Measurements from ENCODE around the gene MACROD2. TPM values are rescaled to one million over a fixed set of nuclear protein-coding genes. Genes with fewer than 3 reads are reported as not detected.

The MACROD2 gene
- total RNA-seq, 1 experiment from 2014 or later, result 1.6 TPM

- TF ChIP-seq CTCF (conservative IDR thresholded peaks at IDR 0.05), result no peak
- Histone ChIP-seq H2BK120ac (ENCODE audit: low read depth, low read length, poor library complexity, severe bottlenecking) (no peak overlapping the region), H2BK12ac (ENCODE audit: insufficient read length, low read depth, low read length) (no peak overlapping the region), H3K23me2 (ENCODE audit: insufficient read length, low read depth, low read length, poor library complexity, severe bottlenecking) (no peaks in the 10 kb centered on the region), H2AFZ (ENCODE audit: low read length) (no peak overlapping the region), H2BK5ac (ENCODE audit: insufficient read length, low read length) (no peak overlapping the region), H3K4me1 (ENCODE audit: insufficient read depth, low read length) (no peaks in the 10 kb centered on the region), H3K56ac (ENCODE audit: insufficient read length, low read depth, low read length) (no peak overlapping the region), H3K14ac (ENCODE audit: insufficient read depth, low read length) (no peak overlapping the region), H3K79me2 (ENCODE audit: insufficient read depth, low read length) (no peaks in the 10 kb centered on the region), H3K18ac (ENCODE audit: insufficient read length, low read depth, low read length) (no peak overlapping the region), H4K91ac (ENCODE audit: insufficient read length, low read depth, low read length) (no peak overlapping the region), H4K20me1 (ENCODE audit: control insufficient read depth, insufficient read depth, insufficient read length) (no peaks in the 10 kb centered on the region), H3K4me2 (ENCODE audit: insufficient read depth, insufficient read length, low read length) (no peak overlapping the region), H2BK15ac (ENCODE audit: low read depth, low read length) (no peak overlapping the region), H3K23ac (ENCODE audit: insufficient read length, low read depth, low read length) (no peak overlapping the region), H3K4ac (ENCODE audit: low read depth, low read length) (no peak overlapping the region), H2AK5ac (ENCODE audit: insufficient read length, low read length) (no peak overlapping the region), H3K27ac (ENCODE audit: insufficient read length, low read depth, low read length) (no peak overlapping the region), H3T11ph (ENCODE audit: low read length) (no peak overlapping the region), H3K27me3 (ENCODE audit: insufficient read depth, low read length) (no peaks in the 10 kb centered on the region; the same call in 1 of the 2 replicates), H3K9me3 (ENCODE audit: control insufficient read depth, low read depth, low read length) (no peaks in the 10 kb centered on the region), H4K8ac (replicated peaks; ENCODE audit: insufficient read length, low read depth, low read length) (no peak overlapping the region), H4K5ac (ENCODE audit: insufficient read length, low read depth, low read length) (no peak overlapping the region), H3K9ac (ENCODE audit: extremely low read depth, insufficient read length, low read length) (no peak overlapping the region), H3K79me1 (ENCODE audit: insufficient read depth, low read depth, low read length, poor library complexity, severe bottlenecking) (no peaks in the 10 kb centered on the region), H2BK20ac (ENCODE audit: low read depth, low read length, poor library complexity, severe bottlenecking) (no peak overlapping the region)
- Mint-ChIP-seq H3K9me3 (no peaks in the 10 kb centered on the region), H3K4me3 (no peak overlapping the region), H3K27me3 (ENCODE audit: low read depth) (no peaks in the 10 kb centered on the region), H3K4me1 (no peaks in the 10 kb centered on the region; a peak in 1 of 4 replicates), H3K36me3 (ENCODE audit: insufficient read depth in 1 of 3, low read depth in 3 of 3) (no peaks in the 10 kb centered on the region), H3K27ac (no peak overlapping the region)
- no peak for DNase-seq
- WGBS (ENCODE audit: extremely low coverage, insufficient read length, low lambda C conversion rate), result no CpG with 5 or more reads among the region's 4 CpGs
These were observed 706.0 kb downstream of the MACROD2 start for GRCh38 chr20:14701326-14701725.

Measured in H9 (cell line).